Cerebellar cortex (tissue), 1 donor: Measurements from ENCODE around the gene KCNE1.
A peak's percentile ranks its signal among the peaks of the same experiment; 100 is the strongest.
"Not testable (repeated sequence)": the region's sequence is repeated elsewhere in the genome, so short reads cannot be mapped to it uniquely, and the experiment has no call there.

Experiments
- DNase-seq: peaks from one replicate; pipeline ENCODE4 v3.0.0-alpha.2; 2015; ENCODE audit warnings: low spot score

Gene KCNE1

DNA sequence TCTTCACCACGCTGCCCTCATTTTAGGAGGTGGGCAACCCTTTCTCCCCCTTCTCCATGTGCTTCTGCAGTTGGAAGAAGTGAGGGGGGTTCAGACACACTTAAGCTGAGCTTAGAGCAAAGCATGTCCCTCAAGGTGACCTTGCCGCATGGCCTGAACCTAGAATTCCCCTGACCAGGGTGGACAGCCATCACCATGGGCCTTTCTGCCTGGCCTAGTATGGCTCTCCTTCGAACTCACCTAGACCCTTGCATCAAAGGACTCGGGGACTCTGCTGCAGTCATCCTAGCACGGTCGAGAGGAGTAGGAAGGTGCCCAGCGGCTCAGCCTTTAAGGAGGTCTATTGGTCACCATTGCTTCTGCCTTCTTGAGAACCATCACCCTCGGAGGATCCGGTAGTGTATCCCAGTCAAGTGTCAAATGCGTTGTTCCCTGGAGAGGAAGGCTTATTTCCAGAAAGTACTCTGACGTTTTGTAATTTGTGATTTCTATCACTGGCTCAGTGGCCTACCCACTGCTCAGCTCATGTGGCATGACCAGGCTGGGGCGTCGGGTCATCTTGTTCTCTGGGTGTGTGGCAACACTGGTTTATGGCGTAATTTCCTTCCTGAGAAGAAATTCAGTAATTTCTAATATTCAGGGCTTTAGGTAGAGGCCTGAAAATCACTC, at the start of gene KCNE1:
KCNE1 (minus strand) TSS at position 424 of the 669 bp plus-strand sequence. CDS start 62,576 bp downstream, outside the sequence.
- DNase-seq: no peak

GRCh38 chr21:34561806-34562205, 49.8 kb upstream of the KCNE1 start:
- no peak for DNase-seq

- no peak for DNase-seq
Observed at GRCh38 chr21:34560609-34561008, 48.6 kb upstream of the KCNE1 start.

GRCh38 chr21:34560021-34560420, 48.0 kb upstream of the KCNE1 start:
- no peak for DNase-seq

- no peak for DNase-seq
Observed at GRCh38 chr21:34559089-34559631, 47.1 kb upstream of the KCNE1 start.

- DNase-seq: no peak
Observed at GRCh38 chr21:34558166-34558565, 46.2 kb upstream of the KCNE1 start.

DNA sequence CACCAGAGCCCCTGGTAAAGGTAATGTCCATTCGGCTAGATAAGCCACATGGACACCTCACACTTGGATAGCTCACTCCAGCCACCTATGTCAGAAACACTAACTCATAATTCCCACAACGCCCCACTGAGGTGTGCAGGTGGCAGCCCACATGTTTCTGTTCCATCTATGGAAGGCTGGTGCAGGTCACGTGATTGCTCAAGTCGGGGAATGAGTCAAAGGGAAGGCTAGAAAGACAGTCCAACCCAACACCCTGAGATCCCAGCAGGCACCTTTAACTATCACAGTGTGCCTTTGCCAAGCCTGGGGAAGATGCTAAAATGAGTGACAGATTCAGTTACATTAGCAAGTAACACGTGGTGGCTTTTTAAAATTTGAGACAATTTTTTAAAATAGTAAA, 45.3 kb upstream of the KCNE1 start:
- no peak for DNase-seq

GRCh38 chr21:34554670-34555069, 42.7 kb upstream of the KCNE1 start:
- DNase-seq: not testable (repeated sequence)

GRCh38 chr21:34554227-34554626, 42.2 kb upstream of the KCNE1 start:
- DNase-seq: no peak

DNA sequence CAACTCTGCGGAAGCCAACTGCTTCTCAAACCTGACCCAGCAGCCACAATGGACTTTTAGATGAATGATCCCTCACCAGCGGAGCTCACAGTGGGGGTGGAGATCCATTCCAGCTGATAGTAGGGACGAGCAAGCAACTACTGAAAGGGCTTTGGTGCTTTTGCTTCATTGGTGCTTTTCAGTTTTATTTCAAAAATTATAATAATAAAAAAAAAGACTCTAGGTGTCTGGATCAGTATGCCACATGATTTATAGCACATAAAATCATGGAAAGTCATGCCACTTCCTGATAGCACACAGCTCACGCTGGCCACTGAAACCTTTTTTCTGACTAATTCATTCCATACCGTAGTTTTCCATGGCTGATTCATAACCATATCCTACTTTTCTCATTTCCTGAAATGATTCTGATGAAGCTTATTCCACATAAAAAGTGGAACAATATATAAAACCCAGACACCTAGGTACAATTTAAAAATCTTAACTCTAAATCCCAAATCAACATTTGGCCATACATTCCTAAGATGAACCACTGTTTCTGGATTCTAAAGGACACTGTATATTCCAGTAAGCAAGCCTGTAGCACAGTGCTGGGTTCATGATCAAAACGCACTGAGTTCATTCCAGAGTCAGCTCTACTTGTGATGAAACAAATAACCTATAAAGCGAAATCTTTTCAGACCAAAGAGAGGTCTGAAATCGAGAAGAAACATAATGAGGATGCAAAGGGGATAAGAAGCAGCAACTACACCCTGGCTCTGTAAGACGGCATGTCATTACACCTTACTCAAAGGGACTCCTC, 41.3 kb upstream of the KCNE1 start:
- DNase-seq: no peak

DNA sequence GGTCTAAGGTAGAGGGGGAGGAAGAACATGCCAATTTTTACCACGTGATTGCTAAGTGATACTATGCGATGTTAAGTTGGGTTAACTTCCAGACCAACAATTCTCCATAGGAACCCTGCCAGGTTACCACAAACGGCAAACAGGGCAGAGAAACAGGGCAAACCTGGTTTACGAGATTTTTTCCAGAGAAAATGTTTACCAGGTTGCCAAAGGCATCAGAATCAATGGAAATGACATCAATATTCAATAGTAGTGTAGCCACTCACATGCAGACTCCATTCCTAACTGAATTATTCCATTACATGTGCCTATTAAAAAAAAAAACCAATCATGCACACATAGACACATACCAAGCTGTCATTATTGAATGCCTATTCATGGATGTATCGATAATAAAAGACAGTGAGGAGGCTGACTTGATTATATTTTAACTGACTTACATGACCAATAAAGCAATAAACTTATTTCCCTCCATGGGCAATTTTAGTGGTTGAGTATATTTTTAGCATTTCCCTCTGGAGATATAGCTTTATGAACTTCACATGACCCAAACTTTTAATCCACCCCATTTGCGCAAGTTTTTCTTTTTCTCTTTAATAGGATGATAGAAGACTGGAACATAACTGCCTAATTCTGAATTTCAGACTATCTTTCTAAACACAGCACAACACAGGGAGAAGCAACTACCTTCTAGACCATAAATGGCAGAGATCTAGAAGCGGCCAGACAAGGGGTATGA, 40.5 kb upstream of the KCNE1 start:
- DNase-seq: no peak

- DNase-seq: no peak
Observed at GRCh38 chr21:34550182-34550799, 38.3 kb upstream of the KCNE1 start.

GRCh38 chr21:34548781-34549376, 36.9 kb upstream of the KCNE1 start:
- no peak for DNase-seq

- DNase-seq: no peak
Observed at GRCh38 chr21:34546542-34546941, 34.5 kb upstream of the KCNE1 start.

- peak; percentile 17 for DNase-seq
Observed at GRCh38 chr21:34545079-34545884, 33.3 kb upstream of the KCNE1 start.

DNA sequence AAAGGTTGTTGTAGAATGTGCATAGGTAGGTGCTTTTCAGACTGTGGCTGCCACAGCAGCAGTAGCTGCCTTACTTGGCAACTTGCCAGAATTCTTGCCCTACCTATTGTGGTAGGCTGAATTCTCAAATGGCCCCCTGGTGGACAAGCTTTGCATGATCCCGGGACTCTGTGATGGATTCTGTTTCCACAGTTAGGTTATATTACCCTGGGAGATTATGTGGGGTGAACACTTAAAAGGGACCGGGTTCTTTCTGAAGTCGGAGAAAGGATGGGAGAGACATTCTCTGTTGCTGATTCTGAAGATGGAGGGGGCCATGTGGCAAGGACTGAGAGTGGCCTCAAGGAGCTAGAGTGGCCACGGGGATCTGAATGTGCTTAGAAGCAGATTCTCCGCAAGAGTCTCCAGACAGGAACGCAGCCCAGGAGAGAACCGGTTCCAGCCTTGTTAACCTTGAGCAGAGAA, 32.1 kb upstream of the KCNE1 start:
- DNase-seq: peak; percentile 46

GRCh38 chr21:34543017-34543416, 31.0 kb upstream of the KCNE1 start:
- DNase-seq: no peak

DNA sequence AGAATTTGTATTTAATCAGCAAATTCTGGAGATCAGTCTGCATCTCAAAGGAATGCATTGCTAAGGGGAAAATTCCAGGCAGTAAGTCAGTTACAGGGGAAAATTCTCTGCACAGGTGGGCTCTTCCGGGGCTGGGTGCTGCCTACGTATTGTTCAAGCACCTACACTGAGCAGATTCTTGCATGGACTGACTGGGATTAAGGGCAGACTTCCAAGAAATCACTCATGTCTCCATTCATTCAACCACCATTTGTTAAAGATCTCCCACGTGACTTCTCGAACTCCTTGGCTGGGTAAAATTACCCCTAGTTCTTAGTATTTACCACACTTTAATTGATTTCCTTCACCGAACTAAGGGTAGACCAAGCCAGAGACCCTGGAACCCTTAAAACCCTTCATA, 28.2 kb upstream of the KCNE1 start:
- no peak for DNase-seq

DNA sequence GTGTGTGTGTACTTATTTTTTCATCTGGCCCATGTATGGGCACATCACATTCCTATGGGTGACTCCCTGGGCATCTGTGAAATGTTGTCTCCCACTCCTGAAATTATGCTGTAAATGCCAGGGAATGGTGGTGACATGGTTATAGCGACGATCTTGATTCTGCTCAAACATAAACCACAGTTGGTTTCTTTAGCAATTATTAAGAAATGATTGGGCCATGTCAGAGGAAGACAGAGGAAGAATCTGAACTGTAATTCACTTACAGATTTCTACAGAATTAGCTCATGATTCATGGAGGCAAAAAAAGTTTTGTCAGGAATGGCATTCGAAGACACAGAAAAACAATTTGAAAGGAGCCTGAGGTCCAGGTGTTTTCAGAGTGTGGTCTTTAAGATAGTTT, 25.8 kb upstream of the KCNE1 start:
- DNase-seq: no peak

GRCh38 chr21:34536820-34537219, 24.8 kb upstream of the KCNE1 start:
- DNase-seq: no peak

GRCh38 chr21:34536311-34536710, 24.3 kb upstream of the KCNE1 start:
- DNase-seq: no peak
